Measurements from ENCODE around the gene MEAF6.
"Not testable (repeated sequence)": the region's sequence is repeated elsewhere in the genome, so short reads cannot be mapped to it uniquely, and the experiment has no call there.

Gene MEAF6

DNA sequence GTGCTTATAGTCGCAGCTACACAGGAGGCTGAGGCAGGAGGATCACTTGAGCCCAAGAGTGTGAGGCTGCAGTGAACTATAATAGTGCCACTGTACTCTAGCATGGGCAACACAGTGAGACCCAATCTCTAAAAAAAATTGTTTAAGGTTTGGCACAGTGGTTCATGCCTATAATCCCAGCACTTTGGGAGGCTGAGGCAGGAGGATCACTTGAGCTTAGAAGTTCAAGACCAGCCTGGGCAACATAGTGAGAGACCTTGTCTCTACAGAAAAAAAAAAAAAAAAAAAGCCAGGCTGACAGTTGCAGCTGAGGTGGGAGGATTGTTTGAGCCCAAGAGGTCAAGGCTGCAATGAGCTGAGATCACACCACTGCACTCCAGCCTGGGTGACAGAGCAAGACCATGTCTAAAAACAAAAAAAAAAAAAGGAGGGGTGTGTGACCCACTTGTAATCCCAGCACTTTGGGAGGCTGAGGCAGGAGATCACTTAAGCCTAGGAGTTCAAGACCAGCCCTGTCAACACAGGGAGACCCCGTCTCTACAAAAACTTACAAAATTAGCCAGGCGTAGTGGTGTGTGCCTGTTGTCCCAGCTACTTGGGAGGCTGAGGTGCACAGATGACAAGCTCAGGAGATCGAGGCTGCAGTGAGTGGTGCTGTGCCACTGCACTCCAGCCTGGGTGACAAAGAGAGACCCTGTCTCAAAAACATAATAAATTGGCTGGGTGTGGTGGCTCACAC lies 18.0 kb upstream of the MEAF6 start:
- DNase-seq (ENCODE audit: low spot score) = not testable (repeated sequence)

- DNase-seq (ENCODE audit: low spot score) = not testable (repeated sequence)
These were observed 15.3 kb upstream of the MEAF6 start for GRCh38 chr1:37529888-37530287.

DNA sequence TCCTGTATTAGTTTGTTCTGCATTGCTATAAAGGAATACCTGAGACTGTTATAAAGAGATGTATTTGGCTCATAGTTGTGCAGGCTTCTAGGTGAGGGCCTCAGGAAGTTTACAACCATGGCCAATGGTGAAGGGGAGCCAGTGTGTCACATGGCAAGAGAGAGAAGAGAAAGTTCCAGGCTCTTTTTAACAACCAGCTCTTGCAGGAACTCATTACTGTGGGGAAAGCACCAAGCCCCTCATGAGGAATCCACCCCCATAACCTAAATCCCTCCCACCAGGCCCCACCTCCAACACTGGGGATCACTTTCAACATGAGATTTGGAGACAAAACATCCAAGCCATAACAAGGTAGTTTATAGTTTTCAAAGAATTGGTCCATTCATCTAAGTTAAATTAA lies 5.0 kb upstream of the MEAF6 start:
- DNase-seq (ENCODE audit: low spot score) = no peak

- DNase-seq (ENCODE audit: low spot score) = not testable (repeated sequence)
These were observed 4.4 kb upstream of the MEAF6 start for GRCh38 chr1:37518929-37519328.

- not testable (repeated sequence) for DNase-seq (ENCODE audit: low spot score)
These were observed 3.7 kb upstream of the MEAF6 start for GRCh38 chr1:37518241-37518640.

DNA sequence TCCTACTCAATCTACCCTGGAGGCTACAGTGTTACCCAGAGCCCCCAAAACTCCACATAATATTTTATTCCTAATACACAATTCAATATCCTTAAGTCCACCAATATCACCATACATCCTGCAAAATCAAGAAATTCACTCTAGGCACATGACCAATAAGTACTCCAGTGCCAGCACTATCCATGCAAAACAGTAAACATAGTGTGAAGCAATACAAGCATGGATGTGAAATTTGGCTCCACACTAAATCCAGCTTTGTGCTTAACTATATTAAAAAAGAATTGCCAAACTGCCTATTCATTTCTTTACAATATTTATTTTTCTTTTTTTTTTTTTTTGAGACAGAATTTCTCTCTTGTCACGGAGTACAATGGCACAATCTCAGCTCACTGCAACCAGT lies 3.0 kb upstream of the MEAF6 start:
- no peak for DNase-seq (ENCODE audit: low spot score)

DNA sequence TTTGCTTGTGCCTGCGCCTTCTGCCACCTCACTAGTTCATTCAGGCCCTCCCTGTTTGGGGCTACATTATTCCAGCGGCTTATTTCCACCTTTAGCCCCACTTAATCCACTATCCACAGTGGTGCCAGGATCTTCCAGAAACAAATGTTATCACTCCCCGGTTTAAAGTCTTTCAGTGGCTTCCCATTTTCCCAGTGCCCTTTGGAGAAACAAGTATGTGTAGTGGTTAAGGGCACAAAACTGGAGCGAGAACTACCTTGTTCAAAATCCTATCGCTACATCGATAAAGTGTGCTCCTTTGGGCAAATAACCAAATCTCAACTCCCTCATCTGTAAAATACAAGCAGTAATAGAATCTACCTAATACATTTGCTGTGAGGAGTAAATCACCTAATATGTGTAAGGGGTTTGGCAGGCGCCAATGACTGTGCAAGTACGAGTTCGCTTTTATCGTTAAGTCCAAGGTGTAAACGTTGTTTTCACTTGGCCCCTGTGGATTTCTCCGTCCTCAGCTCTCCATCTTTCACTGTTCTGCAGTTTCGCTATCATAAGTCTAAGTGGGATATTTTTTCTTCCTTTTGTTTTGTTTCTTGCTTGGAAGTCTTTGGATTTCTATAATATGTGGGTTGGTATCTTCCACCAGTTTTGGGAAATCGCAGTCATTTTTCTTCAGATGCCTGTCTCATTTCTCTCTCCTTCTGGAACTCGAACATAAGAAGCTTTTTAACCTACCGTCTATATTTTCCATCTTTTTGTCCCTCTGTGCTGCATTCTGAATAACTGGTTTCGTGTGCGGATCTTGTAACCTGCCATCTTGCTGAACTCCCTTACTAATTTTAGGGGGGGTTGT lies 844 bp upstream of the MEAF6 start:
- no peak for DNase-seq (ENCODE audit: low spot score)

DNA sequence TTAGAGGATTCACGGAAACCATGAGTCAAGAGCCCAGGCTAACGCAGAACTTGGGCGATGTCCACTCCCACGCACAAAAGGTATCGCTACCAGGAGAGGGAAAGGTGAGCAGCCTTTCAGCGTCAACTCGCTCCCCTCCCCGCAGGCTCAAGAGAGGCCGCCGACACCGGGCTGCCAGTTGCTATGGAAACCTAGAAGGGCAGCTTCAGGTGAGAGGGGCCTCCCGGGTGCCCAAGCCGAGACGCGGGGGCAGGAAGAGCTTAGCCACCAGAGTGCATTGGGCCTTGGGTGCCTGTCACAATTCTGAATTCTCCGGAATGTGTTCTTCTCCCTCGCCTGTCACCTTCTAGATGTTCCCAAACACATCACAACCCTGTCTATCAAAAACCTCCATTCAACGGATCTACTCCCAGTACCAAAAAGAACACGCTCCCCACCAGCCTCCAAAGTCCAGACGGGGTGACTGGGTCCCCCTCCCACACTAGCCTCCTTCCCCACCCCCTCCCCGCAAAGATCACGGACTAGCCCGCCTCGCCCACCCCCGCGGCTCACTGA lies 694 bp downstream of the MEAF6 start:
- peak; percentile 9 for DNase-seq (ENCODE audit: low spot score)

DNA sequence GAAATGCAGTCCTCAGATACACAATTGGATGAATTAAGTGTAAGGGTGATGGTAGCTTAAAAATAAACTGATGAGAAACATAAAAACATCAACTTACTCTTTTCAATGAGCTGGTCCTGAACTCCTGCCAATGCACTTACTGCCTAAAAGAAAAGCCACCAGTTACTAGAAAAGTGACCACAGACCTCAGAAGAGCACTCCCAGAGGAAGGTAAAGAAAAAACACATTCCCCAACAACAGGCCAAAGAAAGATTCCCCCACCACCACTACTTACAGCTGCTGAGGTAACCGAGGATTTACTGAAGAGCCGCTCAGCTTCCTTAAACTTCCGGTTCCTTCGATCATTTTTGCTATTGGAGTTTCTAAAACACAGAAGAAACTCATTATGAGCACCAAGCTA lies 5.4 kb downstream of the MEAF6 start:
- DNase-seq (ENCODE audit: low spot score) = peak; percentile 37

DNA sequence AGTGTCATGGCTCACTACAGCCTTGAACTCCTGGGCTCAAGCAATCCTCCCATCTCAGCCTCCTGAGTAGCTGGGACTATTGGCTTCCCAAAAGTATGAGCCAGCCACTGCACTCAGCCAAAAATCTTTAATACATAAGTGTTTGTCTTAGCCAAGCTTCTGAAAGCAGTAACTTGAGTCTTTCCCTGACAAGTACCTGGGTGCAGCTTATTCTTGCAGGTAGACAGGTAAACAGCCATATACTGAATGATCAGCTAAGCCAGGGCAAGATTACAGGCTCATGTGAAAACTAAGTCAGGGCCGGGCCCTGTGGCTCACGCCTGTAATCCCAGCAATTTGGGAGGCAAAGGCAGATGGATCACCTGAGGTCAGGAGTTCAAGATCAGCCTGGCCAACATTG lies 7.8 kb downstream of the MEAF6 start:
- no peak for DNase-seq (ENCODE audit: low spot score)

DNA sequence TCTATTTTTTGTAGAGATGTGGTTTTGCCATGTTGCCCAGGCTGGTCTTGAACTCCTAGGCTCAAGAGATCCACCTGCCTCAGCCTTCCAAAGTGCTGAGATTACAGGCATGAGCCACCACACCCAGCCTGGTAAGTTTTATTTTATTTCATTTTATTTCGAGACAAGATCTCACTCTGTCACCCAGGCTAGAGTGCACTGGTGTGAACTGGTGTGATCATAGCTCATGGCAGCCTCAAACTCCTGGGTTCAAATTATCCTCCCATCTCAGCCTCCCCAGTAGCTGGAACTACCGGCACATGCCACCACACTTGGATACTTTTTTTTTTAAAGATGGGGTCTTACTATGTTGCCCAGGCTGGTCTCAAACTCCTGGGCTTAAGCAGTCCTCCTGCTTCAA lies 11.8 kb downstream of the MEAF6 start:
- DNase-seq (ENCODE audit: low spot score) = not testable (repeated sequence)

DNA sequence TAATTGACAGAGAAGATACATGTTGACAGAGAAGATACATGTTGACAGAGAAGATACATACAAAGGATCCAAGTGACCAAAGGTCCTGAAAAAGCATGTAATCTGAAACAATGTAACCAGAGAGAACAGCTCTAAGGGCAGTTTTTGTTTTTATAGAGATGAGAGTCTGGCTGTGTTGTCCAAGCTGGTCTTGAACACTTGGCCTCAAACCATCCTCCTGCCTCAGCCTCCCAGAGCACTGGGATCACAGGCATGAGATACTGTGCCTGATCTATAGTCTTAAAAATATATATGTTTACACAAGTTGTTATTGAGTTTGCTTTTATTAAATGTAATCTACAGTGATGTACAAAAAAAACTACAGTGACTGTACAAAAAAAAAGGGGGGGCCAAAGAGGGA lies 12.5 kb downstream of the MEAF6 start:
- no peak for DNase-seq (ENCODE audit: low spot score)

GRCh38 chr1:37501661-37502060 lies 12.9 kb downstream of the MEAF6 start:
- DNase-seq (ENCODE audit: low spot score) = no peak

- DNase-seq (ENCODE audit: low spot score) = no peak
These were observed 15.5 kb downstream of the MEAF6 start for GRCh38 chr1:37498872-37499617.

GRCh38 chr1:37497832-37498231 lies 16.7 kb downstream of the MEAF6 start:
- DNase-seq (ENCODE audit: low spot score) = no peak

- DNase-seq (ENCODE audit: low spot score) = no peak
These were observed 18.7 kb downstream of the MEAF6 start for GRCh38 chr1:37495875-37496274.

DNA sequence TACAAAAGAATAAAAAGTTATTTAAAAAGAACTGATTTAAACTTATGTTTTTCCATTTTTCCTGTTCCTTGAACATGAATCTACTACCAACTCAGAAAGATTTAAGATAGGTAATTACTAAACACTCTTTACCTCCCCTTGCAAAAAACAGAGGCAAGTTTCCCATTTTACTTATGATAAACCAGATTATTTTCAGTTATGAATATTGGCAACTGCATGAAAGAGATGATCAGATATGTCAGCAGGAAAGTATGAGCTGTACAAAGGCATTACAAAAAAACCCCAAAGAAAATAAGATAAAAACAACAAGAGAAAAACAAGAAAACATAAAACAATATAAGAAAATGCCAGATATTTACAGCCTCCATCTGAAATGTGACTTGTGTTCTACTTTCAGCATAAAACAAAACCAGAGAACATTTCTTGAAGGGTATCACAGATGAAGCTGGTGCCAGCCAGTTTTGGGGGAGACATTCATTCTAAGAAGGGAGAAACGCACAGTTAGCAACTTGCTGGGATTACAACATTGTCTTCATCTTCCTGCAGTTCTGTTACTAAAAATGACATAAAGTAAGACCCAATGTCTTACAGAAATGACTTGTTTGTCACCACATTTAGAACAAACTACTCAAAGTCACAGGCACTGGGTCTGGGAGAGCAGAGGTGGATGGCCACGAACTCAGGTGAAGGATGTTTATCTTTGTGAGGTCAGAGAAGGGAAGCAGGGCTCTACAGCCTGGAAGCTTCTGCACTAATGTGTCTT lies 21.0 kb downstream of the MEAF6 start:
- no peak for DNase-seq (ENCODE audit: low spot score)

- DNase-seq (ENCODE audit: low spot score) = no peak
These were observed 27.0 kb downstream of the MEAF6 start for GRCh38 chr1:37487619-37487984.

- peak; percentile 81 for DNase-seq (ENCODE audit: low spot score)
These were observed 27.6 kb downstream of the MEAF6 start for GRCh38 chr1:37486680-37487618.

DNA sequence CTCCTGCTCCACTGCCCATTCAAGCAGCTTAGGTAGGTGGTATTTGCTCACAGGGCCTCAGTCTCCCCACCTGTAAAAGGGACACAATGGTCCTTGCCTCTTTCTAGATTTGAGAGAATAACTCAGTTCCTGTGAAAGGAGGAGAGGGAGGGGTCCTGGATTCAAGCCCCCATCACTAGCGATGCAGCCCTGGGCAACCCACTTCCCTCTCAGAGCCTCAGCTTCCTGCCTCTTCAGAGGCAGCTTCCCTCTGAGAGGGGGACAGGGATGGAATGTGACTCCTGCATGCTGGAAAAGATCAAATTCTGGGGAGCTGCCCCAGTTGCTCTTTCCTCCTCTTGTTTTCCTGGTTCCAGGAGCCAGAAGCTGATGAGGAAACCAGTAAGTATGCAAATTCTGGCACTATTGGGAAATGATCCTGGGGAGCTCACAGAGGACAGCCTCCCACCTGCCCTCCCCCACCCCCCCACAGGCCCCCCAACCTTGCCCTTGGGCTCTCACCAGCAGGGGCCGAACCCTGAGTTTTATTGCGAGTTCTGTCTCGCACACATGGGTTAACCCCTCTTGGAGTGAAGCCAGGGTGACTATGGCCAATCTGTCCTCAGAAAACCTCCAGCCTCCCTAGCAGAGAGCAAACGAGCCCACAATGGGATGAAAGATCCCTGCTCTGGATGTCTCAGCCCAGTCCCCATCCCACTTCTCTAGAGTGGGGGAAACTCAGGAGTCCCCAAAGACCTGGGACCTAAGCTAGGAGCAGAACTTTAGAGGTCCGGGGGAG lies 28.5 kb downstream of the MEAF6 start:
- no peak for DNase-seq (ENCODE audit: low spot score)

Data from hepatic stellate cell (primary cell).